ENCODE results near the gene AUTS2. TPM values are rescaled to one million over a fixed set of nuclear protein-coding genes. Genes with fewer than 3 reads are reported as not detected.

The AUTS2 gene
- total RNA-seq, 6 experiments from 2014 or later: 10.4 to 32.0 (median 19.3) TPM

DNA sequence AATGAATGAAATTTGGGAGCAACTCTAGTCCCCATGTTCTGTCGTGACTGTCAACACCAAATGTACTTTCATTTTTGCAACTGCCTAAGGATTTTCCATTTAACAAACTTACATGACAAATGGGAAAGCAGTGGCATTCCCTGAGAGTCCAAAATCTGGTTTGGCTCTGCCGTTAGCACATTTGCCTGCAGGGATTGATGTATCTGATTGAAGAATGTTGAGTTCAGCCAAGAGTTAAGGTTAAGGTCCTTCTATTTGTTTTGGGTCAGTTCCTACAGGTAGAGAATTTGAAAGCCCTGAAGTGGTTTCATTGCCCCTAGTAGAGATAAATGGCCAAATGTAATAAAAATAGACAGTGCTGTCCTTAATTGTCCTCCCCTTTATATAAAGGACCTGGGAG is 1127.2 kb downstream of the AUTS2 start:
- peaks cover 0 to 39% (median 11%) of the 10 kb centered on the region in 4 donors for H3K4me1 ChIP-seq
- DNase-seq (no peak), ATAC-seq (peak in 2 of 4 donors; percentile 20 to 27)
- no peak overlapping the region for H3K4me3 ChIP-seq
- H3K9me3 ChIP-seq: no peaks in the 10 kb centered on the region
- H3K27me3 ChIP-seq: no peaks in the 10 kb centered on the region
- H3K36me3 ChIP-seq: no peaks in the 10 kb centered on the region
- H3K27ac ChIP-seq: peak overlapping the region in 1 of 3 donors; percentile 28
- WGBS (ENCODE audit: insufficient coverage, low coverage, low lambda C conversion rate, missing lambda C conversion rate): 46% methylated on average over 2 of the region's 2 CpGs
- no peak for TF ChIP-seq POLR2A (IDR thresholded peaks at IDR 0.05)
- TF ChIP-seq, protein P1, sequence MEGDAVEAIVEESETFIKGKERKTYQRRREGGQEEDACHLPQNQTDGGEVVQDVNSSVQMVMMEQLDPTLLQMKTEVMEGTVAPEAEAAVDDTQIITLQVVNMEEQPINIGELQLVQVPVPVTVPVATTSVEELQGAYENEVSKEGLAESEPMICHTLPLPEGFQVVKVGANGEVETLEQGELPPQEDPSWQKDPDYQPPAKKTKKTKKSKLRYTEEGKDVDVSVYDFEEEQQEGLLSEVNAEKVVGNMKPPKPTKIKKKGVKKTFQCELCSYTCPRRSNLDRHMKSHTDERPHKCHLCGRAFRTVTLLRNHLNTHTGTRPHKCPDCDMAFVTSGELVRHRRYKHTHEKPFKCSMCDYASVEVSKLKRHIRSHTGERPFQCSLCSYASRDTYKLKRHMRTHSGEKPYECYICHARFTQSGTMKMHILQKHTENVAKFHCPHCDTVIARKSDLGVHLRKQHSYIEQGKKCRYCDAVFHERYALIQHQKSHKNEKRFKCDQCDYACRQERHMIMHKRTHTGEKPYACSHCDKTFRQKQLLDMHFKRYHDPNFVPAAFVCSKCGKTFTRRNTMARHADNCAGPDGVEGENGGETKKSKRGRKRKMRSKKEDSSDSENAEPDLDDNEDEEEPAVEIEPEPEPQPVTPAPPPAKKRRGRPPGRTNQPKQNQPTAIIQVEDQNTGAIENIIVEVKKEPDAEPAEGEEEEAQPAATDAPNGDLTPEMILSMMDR (IDR thresholded peaks at IDR 0.05): no peak
- intact Hi-C loops (cut with DNase I): no loop called here

GRCh38 chr7:70726294-70726693 is 1128.0 kb downstream of the AUTS2 start:
- intact Hi-C loops (cut with DNase I): no loop called here
- WGBS (ENCODE audit: insufficient coverage, low coverage, low lambda C conversion rate, missing lambda C conversion rate): 67% methylated on average over 1 of the region's 1 CpG
- DNase-seq (no peak), ATAC-seq (no peak)
- peaks cover 0 to 32% (median 11%) of the 10 kb centered on the region in 4 donors for H3K4me1 ChIP-seq
- no peak for TF ChIP-seq POLR2A (IDR thresholded peaks at IDR 0.05)
- TF ChIP-seq, protein P1 (IDR thresholded peaks at IDR 0.05): no peak
- H3K27ac ChIP-seq: no peak overlapping the region
- H3K4me3 ChIP-seq: no peak overlapping the region
- no peaks in the 10 kb centered on the region for H3K9me3 ChIP-seq
- H3K27me3 ChIP-seq: no peaks in the 10 kb centered on the region
- no peaks in the 10 kb centered on the region for H3K36me3 ChIP-seq

DNA sequence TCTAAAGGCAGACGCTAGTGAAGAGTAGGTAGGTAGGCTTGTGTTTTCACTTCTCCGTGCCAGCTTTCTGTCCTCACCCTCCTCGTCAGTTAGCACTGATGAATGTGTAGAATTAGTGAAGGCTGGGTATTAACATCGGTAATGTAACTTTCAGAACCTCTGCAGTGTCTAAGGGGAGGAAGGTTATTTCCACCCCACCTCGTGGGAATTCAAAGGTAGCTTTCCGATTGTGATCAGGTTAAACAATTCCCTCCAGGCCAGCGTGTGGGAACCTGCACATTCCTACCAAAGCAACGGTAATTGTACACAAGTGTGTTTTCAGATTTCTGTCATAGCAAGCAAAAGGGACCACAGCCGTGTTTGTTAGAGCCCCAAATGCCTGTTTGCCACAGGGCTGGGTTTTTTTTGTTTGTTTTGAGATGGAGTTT is 1128.7 kb downstream of the AUTS2 start:
- no peak overlapping the region for H3K27ac ChIP-seq
- TF ChIP-seq POLR2A (IDR thresholded peaks at IDR 0.05): no peak
- TF ChIP-seq, protein P1 (IDR thresholded peaks at IDR 0.05): no peak
- no peaks in the 10 kb centered on the region for H3K36me3 ChIP-seq
- peak in 1 of 4 donors; percentile 17 for ATAC-seq
- H3K9me3 ChIP-seq: no peaks in the 10 kb centered on the region
- H3K4me1 ChIP-seq: peaks cover 0 to 26% (median 8%) of the 10 kb centered on the region in 4 donors
- no peak overlapping the region for H3K4me3 ChIP-seq
- WGBS (ENCODE audit: insufficient coverage, low coverage, low lambda C conversion rate, missing lambda C conversion rate): 60% methylated on average over 8 of the region's 9 CpGs
- no peak for DNase-seq
- H3K27me3 ChIP-seq: no peaks in the 10 kb centered on the region
- intact Hi-C loops (cut with DNase I): no loop called here

GRCh38 chr7:70727861-70728260 is 1129.6 kb downstream of the AUTS2 start:
- no peak overlapping the region for H3K4me3 ChIP-seq
- no peaks in the 10 kb centered on the region for H3K36me3 ChIP-seq
- peaks cover 0 to 19% (median 6%) of the 10 kb centered on the region in 4 donors for H3K4me1 ChIP-seq
- H3K27ac ChIP-seq: no peak overlapping the region
- ATAC-seq: no peak
- no peak for DNase-seq
- H3K9me3 ChIP-seq: no peaks in the 10 kb centered on the region
- no peaks in the 10 kb centered on the region for H3K27me3 ChIP-seq
- 83% methylated on average over 2 of the region's 2 CpGs for WGBS (ENCODE audit: insufficient coverage, low coverage, low lambda C conversion rate, missing lambda C conversion rate)
- TF ChIP-seq, protein P1 (IDR thresholded peaks at IDR 0.05): no peak
- intact Hi-C loops (cut with DNase I): no loop called here
